22Rv1 (cell line): ENCODE results near the gene TNFRSF1A.
A peak's percentile ranks its signal among the peaks of the same experiment; 100 is the strongest.

Source experiments
- H3K27ac ChIP-seq: fragments of 450-650 bp; 2 replicates; pipeline ENCODE4 v1.5.1; 2017
- CTCF ChIP-seq: fragments of 450-650 bp; IDR thresholded peaks from 2 replicates; pipeline ENCODE4 v1.5.1; 2017; ENCODE audit warnings: mild to moderate bottlenecking
- ZFX ChIP-seq: fragments of 450-650 bp; IDR thresholded peaks from 2 replicates; pipeline ENCODE4 v1.6.1; 2017; ENCODE audit warnings: antibody characterized with exemption, borderline replicate concordance

TNFRSF1A gene

GRCh38 chr12:6368906-6369525, 27.1 kb upstream of the TNFRSF1A start:
- H3K27ac ChIP-seq, result peak overlapping the region; percentile 49
- no peak for TF ChIP-seq CTCF
- no peak for TF ChIP-seq ZFX

GRCh38 chr12:6367969-6368892, 26.4 kb upstream of the TNFRSF1A start:
- peak overlapping the region; percentile 49 for H3K27ac ChIP-seq
- TF ChIP-seq ZFX (no peak), CTCF (no peak)

- TF ChIP-seq CTCF, result 0 out of 2 replicates have a peak, but pooled peaks have one; percentile 23
- TF ChIP-seq ZFX, result no peak
- peak overlapping the region; percentile 49 for H3K27ac ChIP-seq
Observed at GRCh38 chr12:6367065-6367968, 25.4 kb upstream of the TNFRSF1A start.

- TF ChIP-seq ZFX, result no peak
- TF ChIP-seq CTCF, result no peak
Observed at GRCh38 chr12:6364044-6364374, 22.1 kb upstream of the TNFRSF1A start.

GRCh38 chr12:6363330-6364043, 21.6 kb upstream of the TNFRSF1A start:
- peak; percentile 25 for TF ChIP-seq CTCF
- no peak for TF ChIP-seq ZFX
- H3K27ac ChIP-seq, result peak overlapping the region; percentile 96

More at GRCh38 chr12:6364044-6364374, 22.1 kb upstream of the TNFRSF1A start:
- H3K27ac ChIP-seq, result peak overlapping the region; percentile 96

GRCh38 chr12:6363010-6363329, 21.1 kb upstream of the TNFRSF1A start:
- TF ChIP-seq ZFX (no peak), CTCF (no peak)
- peak overlapping the region; percentile 96 for H3K27ac ChIP-seq
